B cell (primary cell): ENCODE measurements around the gene SUN3. TPM values are rescaled to one million over a fixed set of nuclear protein-coding genes. Genes with fewer than 3 reads are reported as not detected.

Source experiments
- ATAC-seq: fragments of 200-7000 bp; cut with Tn5 transposase; one replicate; pipeline ENCODE4 v1.10.0; 2021; ENCODE audit warnings: low read depth, mild to moderate bottlenecking, moderate number of reproducible peaks, moderate library complexity
- CTCF ChIA-PET: fragments of 350-600 bp; sonication (Branson Sonifier 250); formaldehyde crosslinking; loops from one replicate; lab custom pipeline; 2021; ENCODE audit warnings: antibody characterized with exemption, inconsistent platforms; lab: Charles Lee
- POLR2A ChIA-PET: fragments of 350-600 bp; sonication (Branson Sonifier 250); formaldehyde crosslinking; loops from one replicate; lab custom pipeline; 2021; ENCODE audit warnings: antibody characterized with exemption; lab: Charles Lee
- DNase-seq: peaks from one replicate; pipeline ENCODE4 v3.0.0; 2013
- H2AFZ ChIP-seq: 2 replicates; pipeline ENCODE4 v1.6.1; 2012; ENCODE audit warnings: mild to moderate bottlenecking, low read depth, low read length; ENCODE audit not compliant: insufficient read depth, poor library complexity, severe bottlenecking
- H3K27ac ChIP-seq, 2 donors: 1 replicate in 1 of 2; 2 replicates in 1 of 2; pipeline ENCODE4 v1.5.1; 2012 to 2013; ENCODE audit warnings: low read length in 2 of 2, mild to moderate bottlenecking in 2 of 2, moderate library complexity in 1 of 2
- H3K27me3 ChIP-seq, 4 experiments: fragments of 200-600 bp in 1 of 4; sonication (generic) in 1 of 4; replicated peaks in 1 of 4; 1 replicate in 2 of 4; 2 replicates in 2 of 4; pipeline versions ENCODE4 v1.6.1 to v1.7.0; 2013 to 2016; ENCODE audit warnings: low read length in 3 of 4, mild to moderate bottlenecking in 2 of 4, mixed read lengths in 1 of 4, moderate library complexity in 1 of 4; ENCODE audit not compliant: insufficient read depth in 4 of 4, control insufficient read depth in 3 of 4; ENCODE audit errors: control extremely low read depth in 1 of 4
- H3K36me3 ChIP-seq, 2 experiments: replicated peaks in 1 of 2; 1 replicate in 1 of 2; 2 replicates in 1 of 2; pipeline versions ENCODE4 v1.6.1 to v1.7.1; 2013; ENCODE audit warnings: low read length in 1 of 2; ENCODE audit not compliant: insufficient read depth in 2 of 2, control insufficient read depth in 1 of 2; ENCODE audit errors: control extremely low read depth in 1 of 2, extremely low read depth in 1 of 2
- H3K4me1 ChIP-seq, 2 donors: fragments of 200-600 bp in 1 of 2; sonication (generic) in 1 of 2; 1 replicate in 1 of 2; 2 replicates in 1 of 2; pipeline versions ENCODE4 v1.5.1 to v1.6.1; 2013 to 2017; ENCODE audit warnings: low read length in 2 of 2; ENCODE audit not compliant: control insufficient read depth in 2 of 2, insufficient read depth in 2 of 2
- H3K4me2 ChIP-seq: replicated peaks from 2 replicates; pipeline ENCODE3; 2012; ENCODE audit warnings: mild to moderate bottlenecking, low read depth, low read length; ENCODE audit not compliant: poor library complexity, severe bottlenecking
- H3K4me3 ChIP-seq, 5 experiments: fragments of 200-600 bp in 1 of 5; sonication (generic) in 1 of 5; 1 replicate in 3 of 5; 2 replicates in 2 of 5; pipeline versions ENCODE4 v1.5.1 to v1.7.0; 2011 to 2016; ENCODE audit warnings: low read length in 4 of 5, mild to moderate bottlenecking in 4 of 5, low read depth in 2 of 5, control low read depth in 1 of 5, moderate library complexity in 1 of 5; ENCODE audit not compliant: insufficient read depth in 1 of 5; ENCODE audit errors: control extremely low read depth in 1 of 5, extremely low read depth in 1 of 5
- H3K79me2 ChIP-seq: fragments of 200-600 bp; sonication (generic); one replicate; pipeline ENCODE4 v1.6.0; 2016; ENCODE audit warnings: low read length; ENCODE audit not compliant: control insufficient read depth, insufficient read depth
- H3K9ac ChIP-seq: fragments of 200-600 bp; sonication (generic); 2 replicates; pipeline ENCODE4 v1.6.1; 2017; ENCODE audit warnings: mild to moderate bottlenecking, low read length, moderate library complexity
- H3K9me3 ChIP-seq, 3 donors: one replicate each; pipeline versions ENCODE4 v1.6.1 to v1.7.1; 2013; ENCODE audit warnings: low read length in 2 of 3; ENCODE audit not compliant: control insufficient read depth in 2 of 3, insufficient read depth in 1 of 3; ENCODE audit errors: control extremely low read depth in 1 of 3
- H4K20me1 ChIP-seq: 2 replicates; pipeline ENCODE4 v1.6.0; 2012; ENCODE audit warnings: mild to moderate bottlenecking, low read length; ENCODE audit not compliant: insufficient read depth, control insufficient read depth, poor library complexity, severe bottlenecking
- H3K27ac Mint-ChIP-seq: one replicate; pipeline ENCODE4 v1.8.0; 2021; ENCODE audit warnings: mixed read lengths
- H3K27me3 Mint-ChIP-seq: one replicate; pipeline ENCODE4 v1.8.0; 2021; ENCODE audit warnings: mixed read lengths
- H3K4me1 Mint-ChIP-seq: one replicate; pipeline ENCODE4 v1.8.0; 2021; ENCODE audit warnings: mixed read lengths
- H3K4me3 Mint-ChIP-seq: one replicate; pipeline ENCODE4 v1.8.0; 2021; ENCODE audit warnings: mixed read lengths
- H3K9me3 Mint-ChIP-seq: one replicate; pipeline ENCODE4 v1.8.0; 2022; ENCODE audit warnings: mixed read lengths; ENCODE audit not compliant: insufficient read depth
- CTCF ChIP-seq: fragments of 200-600 bp; IDR thresholded peaks from one replicate; pipeline ENCODE4 v1.8.0; 2022; ENCODE audit warnings: antibody characterized with exemption, mild to moderate bottlenecking
- EZH2 ChIP-seq: IDR thresholded peaks from 2 replicates; pipeline ENCODE4 v1.6.1; 2012; ENCODE audit warnings: borderline replicate concordance, low read depth, mild to moderate bottlenecking, moderate library complexity, low read length; ENCODE audit not compliant: insufficient read depth, poor library complexity, severe bottlenecking
- WGBS: methylation state at CpG from one replicate; pipeline ENCODE4 v1.1.5; 2013; ENCODE audit warnings: missing lambda C conversion rate; ENCODE audit not compliant: insufficient coverage; 5-methylcytosine and 5-hydroxymethylcytosine counted together
- intact Hi-C: fragments of 100-400 bp; cut with micrococcal nuclease; formaldehyde crosslinking; loops from one replicate; pipeline ENCODE4 v1.10.0; 2022
- polyA plus RNA-seq: library from polyadenylated mRNA; depleted of rRNA; stranded (reverse); fragments of >200 nt; gene quantifications from 2 replicates; pipeline ENCODE4 v1.2.3, GENCODE V29; 2012
- total RNA-seq, 2 donors: library from RNA; stranded (reverse); fragments of 120-200 nt in 1 of 2; gene quantifications; 1 replicate in 1 of 2; 2 replicates in 1 of 2; pipeline versions ENCODE4 v1.2.3 to v1.2.4, GENCODE V29; 2013 to 2022

Gene SUN3
- total and polyA plus RNA-seq, 2 donors (not counting 1 experiment from before 2014, with no cell fraction given) = not detected

DNA sequence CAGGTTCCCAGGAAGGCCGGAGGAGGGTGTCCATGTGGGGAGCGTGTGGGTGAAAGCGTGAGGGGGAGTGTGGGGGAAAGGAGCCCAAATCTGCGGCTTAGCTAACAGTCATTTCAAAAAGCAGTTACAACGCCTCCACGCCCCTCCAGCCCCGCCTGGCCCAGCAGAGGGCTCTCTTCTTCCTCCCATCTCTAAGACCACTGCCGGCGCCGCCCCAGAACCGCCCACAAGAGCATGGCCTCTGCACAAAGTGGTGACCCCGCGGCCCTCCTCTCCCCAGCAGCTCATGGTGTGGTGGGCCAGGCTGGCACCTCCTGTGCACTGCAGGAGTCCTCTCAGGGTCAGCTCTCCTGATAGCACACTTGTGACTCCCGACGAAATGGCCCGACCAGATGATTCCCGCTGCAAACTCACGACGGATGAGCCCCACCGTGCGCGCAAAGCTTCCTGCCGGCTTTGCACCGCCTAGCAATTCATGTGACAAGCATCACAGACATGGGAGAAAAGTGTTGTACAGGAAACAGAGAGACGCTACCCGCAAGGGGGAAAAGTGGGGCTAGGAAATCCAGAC, 37.1 kb downstream of the SUN3 start:
- Histone ChIP-seq H3K4me3 (peak overlapping the region; percentile 39 to 86 (median 69)), H2AFZ (peak overlapping the region; percentile 99)

More for the DNA sequence above, 37.1 kb downstream of the SUN3 start:
- peaks cover 9 to 12% of the 10 kb centered on the region in 2 donors for H3K4me1 ChIP-seq
- peak; percentile 89 for DNase-seq
- intact Hi-C loops = loop anchor here (1.0 kb wide), 5 partner anchors 13 to 118 kb away; partner anchors contain the start of genes C7orf57 and HUS1
- no peaks in the 10 kb centered on the region for H3K27me3 ChIP-seq
- H3K4me2 ChIP-seq = peak overlapping the region; percentile 81
- H3K9ac ChIP-seq = peak overlapping the region; percentile 80
- H4K20me1 ChIP-seq = no peaks in the 10 kb centered on the region
- CTCF ChIA-PET = interaction anchor here (0.6 to 4.7 kb wide), 25 partner anchors 8 to 725 kb away, joined by 3 to 229 read pairs (median 6); partner anchors contain the start of genes HUS1 and UPP1
- peaks cover 12% of the 10 kb centered on the region for H3K4me1 Mint-ChIP-seq
- H3K9me3 Mint-ChIP-seq = no peaks in the 10 kb centered on the region
- no peaks in the 10 kb centered on the region for H3K9me3 ChIP-seq
- H3K4me3 Mint-ChIP-seq = peak overlapping the region; percentile 96
- POLR2A ChIA-PET = interaction anchor here (0.5 to 1.3 kb wide), 6 partner anchors 9 to 128 kb away, joined by 3 to 6 read pairs (median 5); partner anchors contain the start of gene UPP1
- TF ChIP-seq CTCF (peak; percentile 71), EZH2 (no peak)
- peak; percentile 99 for ATAC-seq
- no peaks in the 10 kb centered on the region for H3K79me2 ChIP-seq
- H3K27ac Mint-ChIP-seq = peak overlapping the region; percentile 88
- H3K27me3 Mint-ChIP-seq = no peaks in the 10 kb centered on the region
- 2% methylated on average over 21 of the region's 26 CpGs for WGBS
- H3K36me3 ChIP-seq = no peaks in the 10 kb centered on the region
- peak overlapping the region; percentile 60 to 82 for H3K27ac ChIP-seq
